Activated CD4-positive, CD25-positive, alpha-beta regulatory T cell (primary cell): Measurements from ENCODE around the gene DYNC1H1.

Experiments
- DNase-seq, 4 experiments: peaks; one replicate each; lab custom pipeline; 2025; lab: John Stamatoyannopoulos, UW

The DYNC1H1 gene

GRCh38 chr14:101944451-101944850 is 19.9 kb upstream of the DYNC1H1 start:
- no peak for DNase-seq

- DNase-seq = no peak
Measured at GRCh38 chr14:101945171-101945570, 19.2 kb upstream of the DYNC1H1 start.

GRCh38 chr14:101947577-101947903 is 16.8 kb upstream of the DYNC1H1 start:
- no peak for DNase-seq

- peak; percentile 99 for DNase-seq
Measured at GRCh38 chr14:101947904-101948665, 16.3 kb upstream of the DYNC1H1 start.

GRCh38 chr14:101948666-101949216 is 15.6 kb upstream of the DYNC1H1 start:
- no peak for DNase-seq

GRCh38 chr14:101950100-101950499 is 14.3 kb upstream of the DYNC1H1 start:
- no peak for DNase-seq

- no peak for DNase-seq
Measured at GRCh38 chr14:101950516-101951215, 13.7 kb upstream of the DYNC1H1 start.

- DNase-seq = no peak
Measured at GRCh38 chr14:101953151-101953550, 11.2 kb upstream of the DYNC1H1 start.

- DNase-seq = no peak
Measured at GRCh38 chr14:101954501-101954900, 9.9 kb upstream of the DYNC1H1 start.

GRCh38 chr14:101955695-101956161 is 8.6 kb upstream of the DYNC1H1 start:
- DNase-seq = no peak

- DNase-seq = no peak
Measured at GRCh38 chr14:101956179-101956885, 8.0 kb upstream of the DYNC1H1 start.

GRCh38 chr14:101957406-101958234 is 6.8 kb upstream of the DYNC1H1 start:
- DNase-seq = no peak

- DNase-seq = no peak
Measured at GRCh38 chr14:101958418-101959180, 5.8 kb upstream of the DYNC1H1 start.

GRCh38 chr14:101959277-101959676 is 5.1 kb upstream of the DYNC1H1 start:
- DNase-seq = no peak

GRCh38 chr14:101960225-101960624 is 4.1 kb upstream of the DYNC1H1 start:
- DNase-seq = no peak

- peak; percentile 48 to 56 (median 50) for DNase-seq
Measured at GRCh38 chr14:101961011-101961721, 3.2 kb upstream of the DYNC1H1 start.

GRCh38 chr14:101961746-101962502 is 2.4 kb upstream of the DYNC1H1 start:
- no peak for DNase-seq

GRCh38 chr14:101962503-101962874 is 1.9 kb upstream of the DYNC1H1 start:
- no peak for DNase-seq

GRCh38 chr14:101963052-101963451 is 1.3 kb upstream of the DYNC1H1 start:
- DNase-seq = no peak
